AG09309 (cell line): ENCODE measurements around the gene NARS2.

ENCODE experiments used
- DNase-seq: peaks from one replicate; pipeline ENCODE4 v3.0.0-alpha.2; 2010; ENCODE audit warnings: low read depth
- H3K4me3 ChIP-seq: 2 replicates; pipeline ENCODE4 v1.5.1; 2011; ENCODE audit warnings: mild to moderate bottlenecking, low read depth, low read length, moderate library complexity; ENCODE audit not compliant: control insufficient read depth
- CTCF ChIP-seq: IDR thresholded peaks from 2 replicates; pipeline ENCODE4 v1.5.1; 2011; ENCODE audit warnings: mild to moderate bottlenecking, low read depth, low read length, inconsistent platforms; ENCODE audit not compliant: insufficient read depth, control insufficient read depth; ENCODE audit errors: missing control alignments

NARS2 gene

GRCh38 chr11:78588517-78588916 is 13.9 kb upstream of the NARS2 start:
- H3K4me3 ChIP-seq: no peak overlapping the region
- no peak for DNase-seq
- TF ChIP-seq CTCF: no peak

- no peak for DNase-seq
- TF ChIP-seq CTCF: no peak
- no peak overlapping the region for H3K4me3 ChIP-seq
Observed at GRCh38 chr11:78587446-78587845, 12.8 kb upstream of the NARS2 start.

GRCh38 chr11:78586452-78587046 is 11.9 kb upstream of the NARS2 start:
- no peak overlapping the region for H3K4me3 ChIP-seq
- no peak for DNase-seq
- TF ChIP-seq CTCF: peak; percentile 39

GRCh38 chr11:78583889-78584288 is 9.2 kb upstream of the NARS2 start:
- no peak for TF ChIP-seq CTCF
- no peak for DNase-seq

GRCh38 chr11:78577495-78577894 is 2.8 kb upstream of the NARS2 start:
- H3K4me3 ChIP-seq: no peak overlapping the region
- TF ChIP-seq CTCF: no peak
- no peak for DNase-seq

More at GRCh38 chr11:78583889-78584288, 9.2 kb upstream of the NARS2 start:
- no peak overlapping the region for H3K4me3 ChIP-seq

GRCh38 chr11:78576549-78577097 is 2.0 kb upstream of the NARS2 start:
- no peak for DNase-seq

More at GRCh38 chr11:78576549-78577097, 2.0 kb upstream of the NARS2 start:
- no peak overlapping the region for H3K4me3 ChIP-seq
- TF ChIP-seq CTCF: no peak
